ENCODE data around the gene CCDC71.

CCDC71 gene

DNA sequence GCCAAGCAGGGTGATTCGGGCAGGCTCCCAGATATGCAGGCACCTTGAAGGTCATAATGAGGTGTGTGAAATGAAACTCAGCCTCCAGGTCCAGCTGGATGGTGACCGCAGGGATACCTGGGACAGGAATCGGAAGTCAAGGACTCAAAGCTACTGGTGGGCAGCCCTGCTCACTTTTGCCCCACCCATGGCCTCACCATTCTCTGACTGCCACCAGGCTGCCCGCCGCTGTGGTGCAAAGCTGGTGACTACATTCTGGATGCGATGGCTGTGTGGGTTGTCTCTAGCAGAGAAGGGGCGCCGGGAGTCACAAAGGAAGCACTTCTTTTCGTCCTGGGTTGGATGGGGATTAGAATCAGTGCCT, 34.1 kb downstream of the CCDC71 start:
- no peak for TF ChIP-seq PPARA (CRISPR knock-in tag; IDR thresholded peaks at IDR 0.05; ENCODE audit: borderline replicate concordance)
- TF ChIP-seq, protein P1, sequence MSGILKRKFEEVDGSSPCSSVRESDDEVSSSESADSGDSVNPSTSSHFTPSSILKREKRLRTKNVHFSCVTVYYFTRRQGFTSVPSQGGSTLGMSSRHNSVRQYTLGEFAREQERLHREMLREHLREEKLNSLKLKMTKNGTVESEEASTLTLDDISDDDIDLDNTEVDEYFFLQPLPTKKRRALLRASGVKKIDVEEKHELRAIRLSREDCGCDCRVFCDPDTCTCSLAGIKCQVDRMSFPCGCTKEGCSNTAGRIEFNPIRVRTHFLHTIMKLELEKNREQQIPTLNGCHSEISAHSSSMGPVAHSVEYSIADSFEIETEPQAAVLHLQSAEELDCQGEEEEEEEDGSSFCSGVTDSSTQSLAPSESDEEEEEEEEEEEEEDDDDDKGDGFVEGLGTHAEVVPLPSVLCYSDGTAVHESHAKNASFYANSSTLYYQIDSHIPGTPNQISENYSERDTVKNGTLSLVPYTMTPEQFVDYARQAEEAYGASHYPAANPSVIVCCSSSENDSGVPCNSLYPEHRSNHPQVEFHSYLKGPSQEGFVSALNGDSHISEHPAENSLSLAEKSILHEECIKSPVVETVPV (CRISPR knock-in tag; IDR thresholded peaks at IDR 0.05): no peak
- no peak for TF ChIP-seq ZNF565 (CRISPR knock-in tag; conservative IDR thresholded peaks at IDR 0.05; ENCODE audit: low read depth)
- no peak for TF ChIP-seq CSDC2 (CRISPR knock-in tag; IDR thresholded peaks at IDR 0.05)
- no peak for TF ChIP-seq ZNF8 (CRISPR knock-in tag; IDR thresholded peaks at IDR 0.05)
- ATAC-seq: no peak

DNA sequence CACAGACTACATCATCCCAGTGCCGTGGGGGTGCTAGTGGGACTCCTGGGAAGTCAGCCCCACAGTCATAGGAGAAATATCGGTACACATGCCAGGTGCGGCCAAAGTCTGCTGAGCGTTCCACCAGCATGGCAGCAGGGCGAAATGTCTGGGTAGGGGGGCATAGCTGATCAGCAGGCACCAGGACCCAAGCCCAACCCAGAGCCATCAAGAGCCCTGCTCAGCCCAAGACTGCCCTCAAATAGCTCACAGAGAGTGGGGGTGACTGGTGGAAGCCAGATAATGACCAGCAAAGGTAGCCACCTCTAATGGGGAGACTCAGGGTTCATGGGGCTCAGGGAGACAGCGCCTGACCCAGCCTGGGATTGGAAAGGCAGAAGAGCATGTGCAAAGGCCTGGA, 34.6 kb downstream of the CCDC71 start:
- no peak for ATAC-seq
- TF ChIP-seq ZFP3 (CRISPR knock-in tag; IDR thresholded peaks at IDR 0.05) (no peak), OSR1 (CRISPR knock-in tag; IDR thresholded peaks at IDR 0.05) (no peak), CSDC2 (CRISPR knock-in tag; IDR thresholded peaks at IDR 0.05) (no peak), ZNF565 (CRISPR knock-in tag; conservative IDR thresholded peaks at IDR 0.05; ENCODE audit: low read depth) (no peak), ESRRG (CRISPR knock-in tag; IDR thresholded peaks at IDR 0.05) (no peak), PATZ1 (CRISPR knock-in tag; IDR thresholded peaks at IDR 0.05; ENCODE audit: borderline replicate concordance) (no peak), ZNF70 (CRISPR knock-in tag; IDR thresholded peaks at IDR 0.05) (no peak), SNAI2 (CRISPR knock-in tag; IDR thresholded peaks at IDR 0.05) (no peak), ARNTL (CRISPR knock-in tag; IDR thresholded peaks at IDR 0.05; ENCODE audit: borderline replicate concordance, low read depth) (no peak), ISL1 (CRISPR knock-in tag; IDR thresholded peaks at IDR 0.05) (no peak), TOX (CRISPR knock-in tag; IDR thresholded peaks at IDR 0.05; ENCODE audit: borderline replicate concordance) (no peak), ZC3H10 (CRISPR knock-in tag; IDR thresholded peaks at IDR 0.05) (no peak), GLIS3 (CRISPR knock-in tag; IDR thresholded peaks at IDR 0.05) (no peak), CREB5 (CRISPR knock-in tag; IDR thresholded peaks at IDR 0.05; ENCODE audit: low read depth) (no peak), BACH2 (CRISPR knock-in tag; IDR thresholded peaks at IDR 0.05; ENCODE audit: borderline replicate concordance) (no peak), PPARA (CRISPR knock-in tag; IDR thresholded peaks at IDR 0.05; ENCODE audit: borderline replicate concordance) (no peak), POU6F1 (CRISPR knock-in tag; IDR thresholded peaks at IDR 0.05; ENCODE audit: borderline replicate concordance, low read depth) (no peak), ZFP30 (CRISPR knock-in tag; IDR thresholded peaks at IDR 0.05) (no peak)
- TF ChIP-seq, protein P1 (CRISPR knock-in tag; IDR thresholded peaks at IDR 0.05): no peak
- TF ChIP-seq, protein P2, sequence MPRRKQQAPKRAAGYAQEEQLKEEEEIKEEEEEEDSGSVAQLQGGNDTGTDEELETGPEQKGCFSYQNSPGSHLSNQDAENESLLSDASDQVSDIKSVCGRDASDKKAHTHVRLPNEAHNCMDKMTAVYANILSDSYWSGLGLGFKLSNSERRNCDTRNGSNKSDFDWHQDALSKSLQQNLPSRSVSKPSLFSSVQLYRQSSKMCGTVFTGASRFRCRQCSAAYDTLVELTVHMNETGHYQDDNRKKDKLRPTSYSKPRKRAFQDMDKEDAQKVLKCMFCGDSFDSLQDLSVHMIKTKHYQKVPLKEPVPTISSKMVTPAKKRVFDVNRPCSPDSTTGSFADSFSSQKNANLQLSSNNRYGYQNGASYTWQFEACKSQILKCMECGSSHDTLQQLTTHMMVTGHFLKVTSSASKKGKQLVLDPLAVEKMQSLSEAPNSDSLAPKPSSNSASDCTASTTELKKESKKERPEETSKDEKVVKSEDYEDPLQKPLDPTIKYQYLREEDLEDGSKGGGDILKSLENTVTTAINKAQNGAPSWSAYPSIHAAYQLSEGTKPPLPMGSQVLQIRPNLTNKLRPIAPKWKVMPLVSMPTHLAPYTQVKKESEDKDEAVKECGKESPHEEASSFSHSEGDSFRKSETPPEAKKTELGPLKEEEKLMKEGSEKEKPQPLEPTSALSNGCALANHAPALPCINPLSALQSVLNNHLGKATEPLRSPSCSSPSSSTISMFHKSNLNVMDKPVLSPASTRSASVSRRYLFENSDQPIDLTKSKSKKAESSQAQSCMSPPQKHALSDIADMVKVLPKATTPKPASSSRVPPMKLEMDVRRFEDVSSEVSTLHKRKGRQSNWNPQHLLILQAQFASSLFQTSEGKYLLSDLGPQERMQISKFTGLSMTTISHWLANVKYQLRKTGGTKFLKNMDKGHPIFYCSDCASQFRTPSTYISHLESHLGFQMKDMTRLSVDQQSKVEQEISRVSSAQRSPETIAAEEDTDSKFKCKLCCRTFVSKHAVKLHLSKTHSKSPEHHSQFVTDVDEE (CRISPR knock-in tag; IDR thresholded peaks at IDR 0.05): no peak

All from SK-N-SH treated with all-trans-retinoic acid at 6 μM for 48 hours (cell line).